DND-41 (cell line): Measurements from ENCODE around the gene CCDC27.
A peak's percentile ranks its signal among the peaks of the same experiment; 100 is the strongest.
"Not testable (repeated sequence)": the region's sequence is repeated elsewhere in the genome, so short reads cannot be mapped to it uniquely, and the experiment has no call there.

Source experiments
- ATAC-seq: fragments of 200-7000 bp; cut with Tn5 transposase; 3 replicates; pipeline ENCODE4 v1.9.1; 2021; ENCODE audit warnings: low read depth; ENCODE audit not compliant: insufficient read depth
- DNase-seq: peaks from one replicate; pipeline ENCODE4 v3.0.0-alpha.2; 2020
- H2AFZ ChIP-seq: 2 replicates; pipeline ENCODE4 v1.6.0; 2012; ENCODE audit warnings: low read depth, low read length
- H3K27ac ChIP-seq: 2 replicates; pipeline ENCODE4 v1.5.1; 2012; ENCODE audit warnings: low read length, inconsistent platforms
- H3K27me3 ChIP-seq: fragments of 200-600 bp; sonication (generic); 2 replicates; pipeline ENCODE4 v1.6.0; 2012; ENCODE audit warnings: low read length, mild to moderate bottlenecking, inconsistent platforms; ENCODE audit not compliant: insufficient read depth, poor library complexity
- H3K36me3 ChIP-seq: 2 replicates; pipeline ENCODE4 v1.5.1; 2012; ENCODE audit warnings: low read length, inconsistent platforms; ENCODE audit not compliant: insufficient read depth
- H3K4me1 ChIP-seq: 2 replicates; pipeline ENCODE4 v1.5.1; 2012; ENCODE audit warnings: mild to moderate bottlenecking, low read length; ENCODE audit not compliant: insufficient read depth
- H3K4me2 ChIP-seq: 2 replicates; pipeline ENCODE4 v1.6.0; 2012; ENCODE audit warnings: mild to moderate bottlenecking, moderate library complexity, low read length, inconsistent platforms; ENCODE audit not compliant: insufficient read depth
- H3K4me3 ChIP-seq, 2 experiments: fragments of 200-600 bp in 1 of 2; shearing (Covaris generic) in 1 of 2; 2 replicates each; pipeline ENCODE4 v1.5.1; 2012 to 2016; ENCODE audit warnings: inconsistent platforms in 2 of 2, low read length in 2 of 2, mild to moderate bottlenecking in 2 of 2, low read depth in 1 of 2, moderate library complexity in 1 of 2
- H3K79me2 ChIP-seq: 2 replicates; pipeline ENCODE4 v1.6.0; 2012; ENCODE audit warnings: low read length, inconsistent platforms; ENCODE audit not compliant: insufficient read depth
- H3K9ac ChIP-seq: 2 replicates; pipeline ENCODE4 v1.6.0; 2012; ENCODE audit warnings: low read depth, mild to moderate bottlenecking, inconsistent platforms, low read length, moderate library complexity
- H3K9me3 ChIP-seq: 2 replicates; pipeline ENCODE4 v1.5.1; 2012; ENCODE audit warnings: low read length, moderate library complexity, mild to moderate bottlenecking, inconsistent platforms; ENCODE audit not compliant: insufficient read depth, severe bottlenecking
- H4K20me1 ChIP-seq: 2 replicates; pipeline ENCODE4 v1.6.0; 2012; ENCODE audit warnings: low read length; ENCODE audit not compliant: insufficient read depth
- CTCF ChIP-seq: IDR thresholded peaks from 2 replicates; pipeline ENCODE4 v1.5.1; 2012; ENCODE audit warnings: borderline replicate concordance, low read length, moderate library complexity, mild to moderate bottlenecking; ENCODE audit not compliant: poor library complexity, severe bottlenecking; ENCODE audit errors: extremely low read depth
- EZH2 ChIP-seq: IDR thresholded peaks from 3 replicates; pipeline ENCODE4 v1.6.1; 2012; ENCODE audit warnings: borderline replicate concordance, low read depth, mild to moderate bottlenecking, moderate library complexity, low read length, inconsistent platforms; ENCODE audit not compliant: severe bottlenecking

The CCDC27 gene

GRCh38 chr1:3795453-3796214 is 43.4 kb downstream of the CCDC27 start:
- ATAC-seq (peak; percentile 16; the same call in 2 of the 3 replicates), DNase-seq (peak; percentile 27)
- peaks cover 41% of the 10 kb centered on the region for H3K4me1 ChIP-seq
- no peaks in the 10 kb centered on the region for H3K27me3 ChIP-seq
- peak overlapping the region; percentile 85 to 98 for H3K4me3 ChIP-seq
- H3K4me2 ChIP-seq = peak overlapping the region; percentile 99
- peak overlapping the region; percentile 65 for H3K27ac ChIP-seq
- H2AFZ ChIP-seq = peak overlapping the region; percentile 70
- peaks cover 42% of the 10 kb centered on the region for H4K20me1 ChIP-seq
- no peaks in the 10 kb centered on the region for H3K9me3 ChIP-seq
- peaks cover 60% of the 10 kb centered on the region for H3K79me2 ChIP-seq
- H3K9ac ChIP-seq = peak overlapping the region; percentile 86
- peaks cover 19% of the 10 kb centered on the region for H3K36me3 ChIP-seq
- no peak for TF ChIP-seq EZH2
- no peak for TF ChIP-seq CTCF

- H3K36me3 ChIP-seq = peaks cover 13% of the 10 kb centered on the region
- TF ChIP-seq CTCF (no peak), EZH2 (no peak)
- peaks cover 53% of the 10 kb centered on the region for H3K79me2 ChIP-seq
- DNase-seq (peak; percentile 94), ATAC-seq (peak; percentile 100)
- H3K27me3 ChIP-seq = no peaks in the 10 kb centered on the region
- peak within 1 kb of the TSS; percentile 99 for H3K4me2 ChIP-seq
- no peaks in the 10 kb centered on the region for H3K9me3 ChIP-seq
- H3K4me3 ChIP-seq = peak within 1 kb of the TSS; percentile 85 to 98
- H4K20me1 ChIP-seq = peaks cover 35% of the 10 kb centered on the region
- H3K27ac ChIP-seq = peak within 1 kb of the TSS; percentile 79
- peaks cover 41% of the 10 kb centered on the region for H3K4me1 ChIP-seq
- peak within 1 kb of the TSS; percentile 99 for H2AFZ ChIP-seq
- peak within 1 kb of the TSS; percentile 86 for H3K9ac ChIP-seq
Measured at GRCh38 chr1:3796215-3797061, 44.2 kb downstream of the CCDC27 start, which contains the start of gene LRRC47. Gene LRRC47 (minus strand): TSS chr1:3796498. CDS start chr1:3796476, 22 bp downstream.

DNA sequence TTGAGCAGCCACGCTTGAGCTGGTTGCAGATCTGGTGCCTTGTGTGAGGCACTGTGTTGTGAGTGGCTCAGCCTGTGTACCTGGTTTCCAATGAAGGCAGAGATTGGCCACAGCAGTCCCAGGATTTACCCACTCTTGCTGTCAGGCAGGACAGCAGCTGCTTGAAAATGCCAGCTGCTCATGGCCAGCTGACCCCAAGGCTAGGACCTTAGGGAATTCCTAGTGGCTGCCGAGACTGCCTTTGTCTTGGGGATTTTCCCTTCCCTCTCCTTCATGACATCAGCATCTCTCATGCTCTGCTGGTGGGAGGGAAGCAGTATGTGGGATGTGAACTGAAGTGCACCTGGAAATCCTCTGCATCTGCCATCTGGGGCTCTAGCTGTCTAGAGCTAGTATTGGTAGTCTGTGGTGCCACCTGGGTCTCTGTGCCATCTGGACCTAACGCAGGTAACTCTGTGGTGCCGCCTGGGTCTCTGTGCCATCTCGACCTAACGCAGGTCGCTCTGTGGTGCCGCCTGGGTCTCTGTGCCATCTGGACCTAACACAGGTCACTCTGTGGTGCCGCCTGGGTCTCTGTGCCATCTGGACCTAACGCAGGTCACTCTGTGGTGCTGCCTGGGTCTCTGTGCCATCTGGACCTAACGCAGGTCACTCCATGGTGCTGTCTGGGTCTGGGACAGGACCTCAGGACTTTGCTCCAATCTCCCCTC is 47.9 kb downstream of the CCDC27 start:
- peaks cover 8% of the 10 kb centered on the region for H4K20me1 ChIP-seq
- no peak overlapping the region for H3K9ac ChIP-seq
- H3K36me3 ChIP-seq = peaks cover 3% of the 10 kb centered on the region; the same call in 1 of the 2 replicates
- no peaks in the 10 kb centered on the region for H3K27me3 ChIP-seq
- peaks cover 17% of the 10 kb centered on the region for H3K79me2 ChIP-seq
- H3K9me3 ChIP-seq = no peaks in the 10 kb centered on the region
- DNase-seq (no peak), ATAC-seq (no peak)
- no peak overlapping the region for H3K4me3 ChIP-seq
- peaks cover 16% of the 10 kb centered on the region for H3K4me1 ChIP-seq
- no peak overlapping the region for H3K27ac ChIP-seq
- H2AFZ ChIP-seq = no peak overlapping the region
- H3K4me2 ChIP-seq = no peak overlapping the region
- TF ChIP-seq CTCF = no peak
- TF ChIP-seq EZH2 = no peak

- H3K4me3 ChIP-seq, H3K36me3 ChIP-seq, H4K20me1 ChIP-seq, H3K4me2 ChIP-seq, ATAC-seq, H2AFZ ChIP-seq, H3K9ac ChIP-seq, H3K27ac ChIP-seq, H3K27me3 ChIP-seq, H3K9me3 ChIP-seq, DNase-seq, H3K4me1 ChIP-seq: not testable (repeated sequence)
- H3K79me2 ChIP-seq = peaks cover 10% of the 10 kb centered on the region
Measured at GRCh38 chr1:3800795-3801194, 48.5 kb downstream of the CCDC27 start.
